Nephron (organoid): Measurements from ENCODE around the gene SLAMF6.
"Not testable (repeated sequence)": the region's sequence is repeated elsewhere in the genome, so short reads cannot be mapped to it uniquely, and the experiment has no call there.

Experiments
- H3K27ac Mint-ChIP-seq, 3 experiments: 2 replicates each; pipeline ENCODE4 v1.8.0; 2020; ENCODE audit warnings: mixed read lengths in 3 of 3, mild to moderate bottlenecking in 2 of 3, moderate library complexity in 1 of 3
- H3K27me3 Mint-ChIP-seq: 2 replicates; pipeline ENCODE4 v1.8.0; 2021; ENCODE audit warnings: low read depth, mild to moderate bottlenecking, moderate library complexity, mixed read lengths
- H3K36me3 Mint-ChIP-seq: 2 replicates; pipeline ENCODE4 v1.8.0; 2020; ENCODE audit warnings: low read depth, mixed read lengths
- H3K4me1 Mint-ChIP-seq: 2 replicates; pipeline ENCODE4 v1.8.0; 2020; ENCODE audit warnings: mixed read lengths
- H3K4me3 Mint-ChIP-seq, 3 experiments: 2 replicates each; pipeline ENCODE4 v1.8.0; 2020; ENCODE audit warnings: mild to moderate bottlenecking in 3 of 3, mixed read lengths in 3 of 3, moderate library complexity in 2 of 3
- H3K9me3 Mint-ChIP-seq: 2 replicates; pipeline ENCODE4 v1.8.0; 2020; ENCODE audit warnings: mixed read lengths
- CTCF ChIP-seq, 3 experiments: fragments of 200-600 bp; sonication (generic); IDR thresholded peaks; one replicate each; pipeline ENCODE4 v1.5.0; 2021; ENCODE audit warnings: antibody characterized with exemption in 3 of 3; ENCODE audit not compliant: unreplicated experiment in 3 of 3

SLAMF6 gene

GRCh38 chr1:160565564-160565963, 42.5 kb upstream of the SLAMF6 start:
- peaks cover 3% of the 10 kb centered on the region for H3K27me3 Mint-ChIP-seq
- H3K36me3 Mint-ChIP-seq, result no peaks in the 10 kb centered on the region
- peaks cover 5% of the 10 kb centered on the region for H3K9me3 Mint-ChIP-seq
- no peak overlapping the region for H3K27ac Mint-ChIP-seq
- no peak overlapping the region for H3K4me3 Mint-ChIP-seq
- H3K4me1 Mint-ChIP-seq, result no peaks in the 10 kb centered on the region
- TF ChIP-seq CTCF (IDR thresholded peaks at IDR 0.05; ENCODE audit: unreplicated experiment in 3 of 3), result no peak

DNA sequence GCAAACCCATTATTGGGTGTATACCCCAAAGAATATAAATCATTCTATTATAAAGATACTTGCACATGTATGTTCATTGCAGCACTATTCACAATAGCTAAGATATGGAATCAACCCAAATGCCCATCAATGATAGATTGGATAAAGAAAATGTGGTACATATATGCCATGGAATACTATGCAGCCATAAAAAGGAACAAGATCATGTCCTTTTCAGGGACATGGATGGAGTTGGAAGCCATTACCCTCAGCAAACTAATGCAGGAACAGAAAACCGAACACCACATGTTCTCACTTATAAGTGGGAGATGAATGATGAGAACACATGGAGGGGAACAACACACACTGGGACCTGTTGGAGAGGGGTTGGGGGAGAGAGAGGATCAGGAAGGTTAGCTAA, 40.2 kb upstream of the SLAMF6 start:
- not testable (repeated sequence) for H3K27me3 Mint-ChIP-seq, H3K4me1 Mint-ChIP-seq, H3K9me3 Mint-ChIP-seq, H3K36me3 Mint-ChIP-seq, H3K27ac Mint-ChIP-seq, H3K4me3 Mint-ChIP-seq

GRCh38 chr1:160562745-160563144, 39.7 kb upstream of the SLAMF6 start:
- H3K4me3 Mint-ChIP-seq, H3K9me3 Mint-ChIP-seq, H3K36me3 Mint-ChIP-seq, H3K27me3 Mint-ChIP-seq, H3K27ac Mint-ChIP-seq, H3K4me1 Mint-ChIP-seq: not testable (repeated sequence)

- Mint-ChIP-seq H3K9me3 (peaks cover 5% of the 10 kb centered on the region), H3K27me3 (peaks cover 3% of the 10 kb centered on the region), H3K4me1 (no peaks in the 10 kb centered on the region), H3K4me3 (no peak overlapping the region), H3K36me3 (no peaks in the 10 kb centered on the region), H3K27ac (no peak overlapping the region)
- no peak for TF ChIP-seq CTCF (IDR thresholded peaks at IDR 0.05; ENCODE audit: unreplicated experiment in 3 of 3)
Observed at GRCh38 chr1:160560806-160561205, 37.8 kb upstream of the SLAMF6 start.

- Mint-ChIP-seq H3K27ac (no peak overlapping the region), H3K27me3 (peaks cover 3% of the 10 kb centered on the region), H3K4me3 (no peak overlapping the region), H3K9me3 (peaks cover 5% of the 10 kb centered on the region), H3K4me1 (no peaks in the 10 kb centered on the region), H3K36me3 (no peaks in the 10 kb centered on the region)
- no peak for TF ChIP-seq CTCF (IDR thresholded peaks at IDR 0.05; ENCODE audit: unreplicated experiment in 3 of 3)
Observed at GRCh38 chr1:160560045-160560705, 37.1 kb upstream of the SLAMF6 start.

- not testable (repeated sequence) for H3K9me3 Mint-ChIP-seq, H3K27me3 Mint-ChIP-seq, H3K4me1 Mint-ChIP-seq, H3K4me3 Mint-ChIP-seq, H3K27ac Mint-ChIP-seq, H3K36me3 Mint-ChIP-seq
Observed at GRCh38 chr1:160559437-160559836, 36.4 kb upstream of the SLAMF6 start.

- Mint-ChIP-seq H3K9me3 (peaks cover 5% of the 10 kb centered on the region), H3K27me3 (peaks cover 3% of the 10 kb centered on the region), H3K36me3 (no peaks in the 10 kb centered on the region), H3K4me3 (no peak overlapping the region), H3K27ac (no peak overlapping the region), H3K4me1 (no peaks in the 10 kb centered on the region)
- no peak for TF ChIP-seq CTCF (IDR thresholded peaks at IDR 0.05; ENCODE audit: unreplicated experiment in 3 of 3)
Observed at GRCh38 chr1:160558660-160559380, 35.8 kb upstream of the SLAMF6 start.
